Femur (tissue), 1 donor: ENCODE results near the gene CCDC51.
"Not testable (repeated sequence)": the region's sequence is repeated elsewhere in the genome, so short reads cannot be mapped to it uniquely, and the experiment has no call there.

ENCODE experiments used
- DNase-seq: peaks from one replicate; pipeline ENCODE4 v3.0.0-alpha.2; 2017

Gene CCDC51

DNA sequence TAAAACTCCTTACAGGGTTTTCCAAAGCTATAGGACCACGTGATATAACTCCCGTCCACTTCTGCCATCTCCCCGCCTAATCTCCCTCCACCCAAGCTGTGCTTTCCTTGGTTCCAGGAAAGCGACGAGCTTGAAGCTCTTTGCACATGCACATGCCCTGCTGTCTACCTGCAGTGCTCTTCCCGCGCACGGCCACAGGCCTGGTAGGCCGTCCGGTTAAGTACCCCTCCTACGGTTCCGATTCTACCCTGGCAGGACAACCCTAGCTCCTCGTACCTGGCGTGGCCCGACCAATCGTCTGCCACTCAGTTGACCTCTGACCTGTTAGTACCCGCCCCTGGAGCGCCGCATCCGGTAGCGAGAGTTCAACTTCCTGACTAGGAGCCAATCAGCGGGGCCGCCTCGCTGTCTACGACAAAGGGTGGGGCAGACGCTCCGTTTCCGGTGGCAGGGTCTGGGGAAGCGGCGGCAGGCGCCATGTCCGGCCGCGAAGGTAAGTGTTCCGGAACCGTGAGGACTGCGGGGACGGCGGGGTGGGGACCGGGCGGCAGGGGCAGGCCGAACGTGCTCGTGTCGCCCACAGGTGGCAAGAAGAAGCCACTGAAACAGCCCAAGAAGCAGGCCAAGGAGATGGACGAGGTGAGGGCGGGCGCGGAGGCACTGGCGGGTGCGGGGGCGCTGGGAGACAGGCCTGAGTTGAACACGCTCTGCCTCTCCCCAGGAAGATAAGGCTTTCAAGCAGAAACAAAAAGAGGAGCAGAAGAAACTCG is at the start of gene CCDC51, which contains the start of gene TMA7:
Gene CCDC51, minus strand, starts transcription at position 300 of the 770 bp plus-strand sequence. CDS start 4,991 bp downstream, outside the sequence.
Gene TMA7, plus strand, starts transcription at position 438 of the 770 bp plus-strand sequence. Its CDS starts 40 bp downstream, at position 478.
- peak; percentile 98 for DNase-seq

DNA sequence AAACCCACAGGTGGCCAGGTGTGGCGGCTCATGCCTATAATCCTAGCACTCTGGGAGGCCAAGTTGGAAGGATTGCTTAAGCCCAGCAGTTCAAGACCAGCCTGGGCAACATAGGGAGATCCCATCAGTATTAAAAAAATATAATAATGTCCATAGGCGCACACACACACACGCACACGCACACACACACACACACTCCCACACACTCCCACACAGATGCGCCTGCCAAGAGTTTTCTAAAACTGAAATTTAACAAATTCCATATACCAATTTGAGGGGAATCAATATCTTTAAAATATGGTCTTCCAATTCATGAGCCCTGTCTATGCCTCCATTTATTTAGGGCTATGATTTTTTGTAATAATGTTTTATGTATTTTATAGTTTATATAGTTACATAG is 47.0 kb upstream of the CCDC51 start:
- DNase-seq: no peak

DNA sequence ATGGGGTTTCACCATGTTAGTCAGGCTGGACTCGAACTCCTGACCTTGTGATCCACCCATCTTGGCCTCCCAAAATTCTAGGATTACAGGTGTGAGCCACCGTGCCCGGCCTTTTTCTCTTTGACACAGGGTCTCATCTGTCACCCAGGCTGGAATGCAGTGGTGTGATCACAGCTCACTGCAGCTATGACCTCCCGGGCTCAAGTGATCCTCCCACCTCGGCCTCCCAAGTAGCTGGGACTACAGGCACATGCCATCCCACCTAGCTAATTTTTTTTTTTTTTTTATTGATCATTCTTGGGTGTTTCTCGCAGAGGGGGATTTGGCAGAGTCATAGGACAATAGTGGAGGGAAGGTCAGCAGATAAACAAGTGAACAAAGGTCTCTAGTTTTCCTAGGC is 42.9 kb upstream of the CCDC51 start:
- not testable (repeated sequence) for DNase-seq

DNA sequence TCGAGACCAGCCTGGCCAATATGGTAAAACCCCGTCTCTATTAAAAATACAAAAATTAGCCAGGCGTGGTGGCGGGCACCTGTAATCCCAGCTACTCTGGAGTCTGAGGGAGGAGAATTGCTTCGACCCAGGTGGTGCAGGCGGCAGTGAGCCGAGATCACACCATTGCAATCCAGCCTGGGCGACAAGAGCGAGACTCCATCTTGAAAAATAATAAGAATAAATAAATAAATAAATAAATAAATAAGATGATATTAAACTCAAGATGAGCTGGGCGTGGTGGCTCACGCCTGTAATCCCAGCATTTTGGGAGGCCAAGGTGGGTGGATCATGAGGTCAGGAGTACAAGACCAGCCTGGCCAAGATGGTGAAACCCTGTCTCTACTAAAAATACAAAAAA is 41.0 kb upstream of the CCDC51 start:
- not testable (repeated sequence) for DNase-seq

- DNase-seq: no peak
Measured at GRCh38 chr3:48478626-48479555, 39.0 kb upstream of the CCDC51 start.

DNA sequence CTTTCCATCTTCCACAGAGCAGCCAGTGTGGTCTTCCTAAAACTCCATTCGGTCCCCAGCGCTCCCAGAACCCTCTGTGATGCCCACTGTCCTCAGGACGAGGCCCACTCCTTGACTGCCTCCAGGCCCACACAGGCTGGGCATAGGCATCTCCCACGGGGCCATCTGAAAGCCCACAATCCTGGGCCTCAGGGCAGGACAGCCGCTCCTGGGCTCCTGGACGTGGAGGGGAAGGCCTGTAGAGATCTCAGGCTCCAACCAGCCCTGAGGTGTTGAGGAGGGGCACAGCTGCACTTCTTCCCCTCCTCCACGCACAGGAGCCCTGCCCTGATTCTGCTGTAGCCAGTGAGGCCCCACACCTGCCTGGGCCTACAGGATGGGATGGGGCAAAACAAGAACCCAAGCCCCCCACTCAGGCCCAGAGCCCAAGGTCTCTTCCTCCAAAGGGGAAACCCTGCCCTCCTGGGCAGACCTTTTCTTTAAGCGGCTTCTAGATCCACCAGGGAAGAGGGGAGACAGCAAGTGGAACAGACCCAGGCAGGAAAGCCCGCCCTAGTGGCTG is 38.1 kb upstream of the CCDC51 start:
- no peak for DNase-seq

GRCh38 chr3:48476426-48477053 is 36.6 kb upstream of the CCDC51 start:
- no peak for DNase-seq

DNA sequence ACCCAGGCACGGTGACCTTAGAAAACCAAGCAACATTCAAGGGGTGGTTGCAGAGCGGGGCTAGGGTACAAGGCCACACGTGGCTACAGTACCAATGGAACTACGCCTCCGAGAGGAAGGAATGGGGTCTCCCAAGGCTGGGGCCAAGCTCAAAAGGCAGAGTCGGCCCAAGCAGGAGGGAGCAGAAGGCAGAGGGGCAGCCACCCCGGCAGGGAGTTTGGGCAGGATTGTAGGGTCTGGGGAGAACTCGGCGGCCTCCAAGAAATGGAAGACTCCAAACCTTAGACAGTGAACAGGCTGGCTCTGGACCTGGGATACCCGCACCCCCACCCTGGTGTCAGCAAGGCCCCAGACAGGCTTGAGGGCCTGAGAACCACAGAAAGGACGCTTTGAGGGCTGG is 35.3 kb upstream of the CCDC51 start:
- no peak for DNase-seq

DNA sequence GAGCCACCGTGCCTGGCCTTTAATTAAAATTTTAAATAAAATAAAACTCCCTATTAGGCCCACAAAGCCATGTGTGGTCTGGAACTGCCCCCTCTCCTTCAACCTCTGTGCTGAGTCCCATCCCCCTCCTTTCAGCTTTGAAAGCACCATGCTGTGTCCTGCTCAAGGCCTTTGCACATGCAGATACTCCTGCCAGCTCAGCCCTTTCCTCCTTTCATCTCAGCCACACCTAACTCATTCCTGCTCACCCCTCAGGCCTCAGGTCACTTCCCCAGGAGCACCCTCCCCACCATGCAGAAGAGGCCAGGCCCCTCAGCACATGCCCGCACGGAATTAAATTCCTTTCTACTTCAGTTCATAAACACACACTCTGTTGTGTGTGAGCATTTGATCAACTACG is 34.7 kb upstream of the CCDC51 start:
- DNase-seq: no peak

- not testable (repeated sequence) for DNase-seq
Measured at GRCh38 chr3:48474031-48474430, 34.1 kb upstream of the CCDC51 start.

GRCh38 chr3:48473617-48473952 is 33.7 kb upstream of the CCDC51 start:
- no peak for DNase-seq

DNA sequence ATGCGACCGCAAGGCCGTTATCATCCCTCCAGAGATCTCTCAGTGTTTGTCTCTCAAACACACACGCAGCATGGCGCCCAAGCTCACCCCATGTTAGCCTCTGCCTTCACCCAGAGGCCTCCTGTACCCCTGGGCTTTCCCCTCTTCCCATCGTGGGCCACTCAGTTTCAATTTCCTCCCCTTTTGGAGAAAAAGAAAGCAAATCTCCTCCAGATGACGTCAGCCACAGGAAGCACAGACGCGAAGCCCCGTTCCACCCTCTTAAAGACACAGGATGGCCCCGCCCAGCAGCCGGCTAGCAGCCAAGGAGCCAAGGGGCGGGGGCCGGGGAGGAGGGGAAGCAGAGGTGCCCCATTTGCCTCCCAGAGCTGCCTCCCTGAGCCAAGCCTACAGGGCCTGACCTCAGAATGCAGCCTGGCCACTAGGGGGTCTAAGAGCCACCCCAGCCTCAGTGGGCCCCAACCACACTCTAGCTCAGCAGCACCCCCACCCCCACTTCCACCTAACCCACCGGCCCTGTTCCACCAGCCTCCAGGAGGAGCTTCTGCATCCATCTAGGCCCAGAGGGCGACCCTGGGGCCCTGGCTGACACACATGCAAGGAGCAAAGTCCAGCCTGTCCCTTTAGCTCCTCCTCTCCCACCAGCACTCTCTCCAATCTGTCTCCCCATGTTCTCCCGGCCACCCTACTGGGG is 33.2 kb upstream of the CCDC51 start:
- DNase-seq: peak; percentile 94

GRCh38 chr3:48472673-48472922 is 32.7 kb upstream of the CCDC51 start:
- no peak for DNase-seq

DNA sequence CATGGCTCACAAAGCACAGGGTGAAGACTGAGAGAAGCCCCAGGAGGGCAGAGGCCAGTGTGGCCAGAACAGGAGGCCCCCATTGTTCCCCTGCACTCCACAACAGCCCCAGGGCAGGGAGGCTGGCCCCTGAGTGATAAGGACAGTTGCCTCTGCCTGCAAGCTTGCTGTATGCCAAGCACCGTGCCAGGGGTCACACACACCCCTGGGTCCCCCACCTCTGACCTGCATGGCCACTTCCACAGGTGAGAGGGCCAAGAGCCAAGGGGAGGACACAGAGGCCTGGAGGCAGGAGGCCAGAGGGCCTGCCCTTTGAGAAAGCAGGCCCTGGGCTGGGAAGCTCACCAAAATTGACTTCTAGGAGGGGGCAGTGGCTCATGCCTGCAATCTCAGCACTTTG is 30.4 kb upstream of the CCDC51 start:
- no peak for DNase-seq

- no peak for DNase-seq
Measured at GRCh38 chr3:48469046-48469915, 29.4 kb upstream of the CCDC51 start.

DNA sequence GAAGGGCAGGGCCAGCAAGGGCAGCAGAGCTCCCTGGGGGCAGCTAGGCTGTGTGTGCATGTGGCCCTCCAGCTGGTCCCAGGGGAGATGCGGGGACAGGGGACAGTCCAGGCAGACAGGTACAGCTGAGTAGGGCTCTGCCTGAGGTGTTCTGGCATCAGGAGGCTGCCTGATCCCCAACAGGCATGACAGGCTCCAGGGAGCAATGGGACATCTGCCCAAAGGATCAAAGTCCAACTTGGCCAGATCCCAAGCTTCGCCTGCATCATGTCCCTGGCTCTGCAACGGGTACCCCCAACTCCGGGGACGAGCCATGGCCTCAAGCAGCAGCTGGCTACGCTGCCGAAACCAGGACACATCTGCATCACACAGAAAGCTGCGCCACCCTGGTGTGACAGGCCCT is 28.4 kb upstream of the CCDC51 start:
- DNase-seq: no peak

DNA sequence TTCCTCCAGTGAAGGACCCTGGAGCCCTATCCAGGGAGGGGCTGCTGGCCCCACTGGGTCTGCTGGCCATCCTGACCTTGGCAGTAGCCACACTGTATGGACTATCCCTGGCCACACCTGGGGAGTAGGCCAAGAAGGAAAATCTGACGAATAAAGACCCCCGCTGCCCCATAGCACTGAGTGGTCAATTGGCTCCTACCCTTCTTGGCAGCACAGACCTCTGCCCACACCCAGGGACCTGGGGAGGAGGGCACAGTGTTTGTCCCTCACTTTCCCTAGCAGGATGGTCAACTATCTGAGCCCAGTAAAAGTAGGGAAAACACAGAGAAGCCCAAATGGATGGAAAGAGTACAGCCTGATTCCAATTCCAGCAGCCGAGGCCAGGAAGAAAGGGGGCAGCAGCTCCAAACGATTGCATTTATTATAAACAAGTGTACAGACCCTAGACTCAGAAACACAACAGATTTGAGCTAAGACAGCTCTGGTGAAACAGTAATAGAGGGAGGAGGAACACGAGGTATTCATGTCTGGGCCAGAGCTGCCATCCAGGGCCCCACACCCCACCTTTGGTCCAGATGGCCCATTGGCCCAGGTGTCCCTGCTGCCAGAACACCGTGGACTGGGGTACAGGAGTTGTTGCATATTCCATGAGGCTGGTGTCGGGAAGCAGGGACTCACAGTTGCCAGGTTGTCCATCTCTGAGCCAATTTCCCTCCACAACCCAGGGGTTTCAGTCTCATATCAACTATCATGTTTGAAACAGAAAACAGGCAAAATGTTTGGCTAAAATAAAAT is 27.8 kb upstream of the CCDC51 start:
- no peak for DNase-seq

DNA sequence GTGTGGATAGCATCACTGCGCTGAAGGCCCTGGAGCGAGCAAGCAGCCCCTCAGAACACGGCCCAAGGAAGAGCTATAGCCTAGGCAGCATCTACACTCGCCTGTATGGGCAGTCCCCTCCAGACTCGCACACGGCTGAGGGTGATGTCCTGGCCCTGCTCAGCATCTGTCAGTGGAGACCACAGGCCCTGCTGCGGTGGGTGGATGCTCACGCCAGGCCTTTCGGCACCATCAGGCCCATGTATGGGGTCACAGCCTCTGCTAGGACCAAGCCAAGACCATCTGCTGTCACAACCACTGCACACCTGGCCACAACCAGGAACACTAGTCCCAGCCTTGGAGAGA is 27.2 kb upstream of the CCDC51 start:
- no peak for DNase-seq

DNA sequence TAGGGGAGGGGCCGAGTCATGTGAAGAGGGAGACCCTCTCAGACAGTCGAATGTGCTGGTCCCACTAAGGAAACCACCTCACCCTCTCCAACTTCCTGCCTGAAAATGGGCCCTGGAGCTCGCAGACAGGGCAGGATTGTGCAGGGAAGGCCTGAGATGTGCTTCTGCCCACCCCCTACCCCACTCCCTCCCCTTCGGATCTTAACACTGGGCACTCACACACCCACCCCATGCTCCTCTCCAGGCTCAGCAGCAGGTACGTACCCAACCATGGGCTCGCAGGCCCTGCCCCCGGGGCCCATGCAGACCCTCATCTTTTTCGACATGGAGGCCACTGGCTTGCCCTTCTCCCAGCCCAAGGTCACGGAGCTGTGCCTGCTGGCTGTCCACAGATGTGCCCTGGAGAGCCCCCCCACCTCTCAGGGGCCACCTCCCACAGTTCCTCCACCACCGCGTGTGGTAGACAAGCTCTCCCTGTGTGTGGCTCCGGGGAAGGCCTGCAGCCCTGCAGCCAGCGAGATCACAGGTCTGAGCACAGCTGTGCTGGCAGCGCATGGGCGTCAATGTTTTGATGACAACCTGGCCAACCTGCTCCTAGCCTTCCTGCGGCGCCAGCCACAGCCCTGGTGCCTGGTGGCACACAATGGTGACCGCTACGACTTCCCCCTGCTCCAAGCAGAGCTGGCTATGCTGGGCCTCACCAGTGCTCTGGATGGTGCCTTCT is 26.6 kb upstream of the CCDC51 start:
- no peak for DNase-seq
